Activated CD8-positive, alpha-beta memory T cell treated with anti-CD3 and anti-CD28 coated beads for 36 hours (primary cell): Measurements from ENCODE around the gene HOXD4. TPM values are rescaled to one million over a fixed set of nuclear protein-coding genes. Genes with fewer than 3 reads are reported as not detected.

ENCODE experiments used
- CTCF ChIA-PET: fragments of 350-600 bp; sonication (Branson Sonifier 250); formaldehyde crosslinking; loops from one replicate; lab custom pipeline; 2021; ENCODE audit warnings: antibody characterized with exemption; lab: Charles Lee
- POLR2A ChIA-PET: fragments of 350-600 bp; sonication (Branson Sonifier 250); formaldehyde crosslinking; loops from one replicate; lab custom pipeline; 2021; ENCODE audit warnings: antibody characterized with exemption; lab: Charles Lee
- total RNA-seq, 2 experiments: library from RNA; stranded (reverse); gene quantifications; one replicate each; pipeline ENCODE4 v1.2.3, GENCODE V29; 2021

HOXD4 gene
- total RNA-seq = not detected

DNA sequence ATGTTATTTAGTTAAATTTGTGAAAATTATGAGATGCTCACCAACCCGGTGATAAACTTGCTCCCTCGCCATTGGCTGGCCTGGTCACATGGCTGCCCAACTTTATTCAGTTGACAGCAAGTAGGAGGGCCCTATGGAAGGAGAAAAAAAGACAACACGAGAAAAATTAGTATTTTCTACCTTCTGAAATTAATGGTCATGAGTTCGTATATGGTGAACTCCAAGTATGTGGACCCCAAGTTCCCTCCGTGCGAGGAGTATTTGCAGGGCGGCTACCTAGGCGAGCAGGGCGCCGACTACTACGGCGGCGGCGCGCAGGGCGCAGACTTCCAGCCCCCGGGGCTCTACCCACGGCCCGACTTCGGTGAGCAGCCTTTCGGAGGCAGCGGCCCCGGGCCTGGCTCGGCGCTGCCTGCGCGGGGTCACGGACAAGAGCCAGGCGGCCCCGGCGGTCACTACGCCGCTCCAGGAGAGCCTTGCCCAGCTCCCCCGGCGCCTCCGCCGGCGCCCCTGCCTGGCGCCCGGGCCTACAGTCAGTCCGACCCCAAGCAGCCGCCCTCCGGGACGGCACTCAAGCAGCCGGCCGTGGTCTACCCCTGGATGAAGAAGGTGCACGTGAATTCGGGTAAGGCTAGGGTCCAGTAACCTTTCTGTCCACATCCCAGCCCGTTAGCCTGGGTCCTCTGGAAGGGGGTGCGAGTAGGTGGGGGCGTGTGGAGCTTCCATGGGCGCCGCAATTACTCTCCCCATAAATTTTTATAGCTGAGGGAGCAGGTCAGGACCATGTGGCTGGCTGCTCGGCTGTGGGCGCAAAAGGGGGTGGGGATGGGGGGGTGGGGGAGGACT lies at the start of gene HOXD4:
TSS of gene HOXD4 (plus strand) at position 109 of the 846 bp plus-strand sequence. CDS start at position 193, 84 bp downstream.
- POLR2A ChIA-PET = no interaction called here
- CTCF ChIA-PET = interaction anchor here (0.5 kb wide), 1 partner anchor 57 kb away, joined by 3 read pairs; no protein-coding TSS in a partner anchor

DNA sequence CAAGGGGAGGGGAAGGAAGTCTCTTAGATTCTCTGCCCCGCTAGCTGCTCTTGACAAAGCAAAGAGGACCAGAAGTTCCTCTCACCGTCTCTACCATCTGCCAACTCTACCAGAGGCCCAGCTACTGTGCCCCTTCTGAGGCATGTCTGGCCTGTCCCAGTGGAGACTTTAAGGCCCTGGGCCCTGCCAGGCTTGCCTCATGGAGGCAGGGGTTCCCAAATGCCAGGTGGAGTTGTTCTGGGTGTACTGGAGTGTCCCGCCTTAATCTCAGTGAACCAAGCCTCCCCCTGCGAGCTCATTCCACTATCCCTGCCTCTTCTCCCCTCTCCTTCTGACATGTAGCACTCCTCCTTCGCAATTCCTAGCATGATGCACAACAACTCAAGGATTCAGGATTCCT lies 49.5 kb upstream of the HOXD4 start:
- ChIA-PET CTCF (no interaction called here), POLR2A (no interaction called here)

DNA sequence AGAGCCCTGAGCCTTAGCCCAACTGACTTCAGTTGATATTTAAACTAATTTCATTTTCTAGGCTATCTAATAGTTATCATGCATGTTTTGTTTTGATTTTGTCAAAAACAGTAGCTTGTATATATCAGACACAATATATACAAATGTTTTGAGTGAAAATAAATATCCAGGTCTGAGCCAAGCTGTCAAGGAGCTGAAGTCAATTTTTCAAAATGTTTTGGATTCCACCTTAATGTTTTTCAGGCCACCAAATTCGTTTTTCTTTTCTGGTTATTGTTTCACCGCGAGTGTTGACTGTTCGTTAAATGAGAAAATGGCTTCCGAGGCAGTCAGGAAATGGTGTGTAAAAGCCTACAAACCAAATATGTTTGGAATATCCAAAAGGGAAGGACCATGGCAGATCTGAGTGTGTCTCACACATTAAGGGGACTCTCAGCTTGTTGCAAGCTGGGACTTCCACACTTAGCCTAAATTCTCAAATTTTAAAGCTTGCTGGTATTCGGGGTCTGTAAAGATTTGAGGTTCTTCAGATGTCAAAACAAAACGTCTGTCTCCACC lies 49.0 kb upstream of the HOXD4 start:
- CTCF ChIA-PET = no interaction called here
- POLR2A ChIA-PET = no interaction called here

DNA sequence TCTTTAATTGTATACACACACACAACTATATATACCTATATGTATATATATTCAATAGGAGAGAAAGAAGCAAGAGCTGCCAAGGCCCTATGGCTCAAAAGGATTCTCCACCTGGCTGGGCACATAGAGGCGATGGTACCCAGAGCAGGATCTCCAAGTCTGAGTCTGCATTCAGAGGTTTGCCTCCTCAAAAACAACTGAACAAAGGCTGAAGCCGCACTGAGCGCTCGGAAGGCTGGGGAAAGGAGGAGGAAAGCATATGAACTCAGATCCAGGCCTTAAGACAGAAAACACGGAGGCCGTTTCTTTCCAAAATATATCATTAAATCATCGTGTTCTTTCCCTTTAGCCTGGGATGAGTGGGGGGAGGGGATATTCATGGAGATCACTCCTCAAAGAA lies 48.2 kb upstream of the HOXD4 start:
- ChIA-PET CTCF (no interaction called here), POLR2A (no interaction called here)

DNA sequence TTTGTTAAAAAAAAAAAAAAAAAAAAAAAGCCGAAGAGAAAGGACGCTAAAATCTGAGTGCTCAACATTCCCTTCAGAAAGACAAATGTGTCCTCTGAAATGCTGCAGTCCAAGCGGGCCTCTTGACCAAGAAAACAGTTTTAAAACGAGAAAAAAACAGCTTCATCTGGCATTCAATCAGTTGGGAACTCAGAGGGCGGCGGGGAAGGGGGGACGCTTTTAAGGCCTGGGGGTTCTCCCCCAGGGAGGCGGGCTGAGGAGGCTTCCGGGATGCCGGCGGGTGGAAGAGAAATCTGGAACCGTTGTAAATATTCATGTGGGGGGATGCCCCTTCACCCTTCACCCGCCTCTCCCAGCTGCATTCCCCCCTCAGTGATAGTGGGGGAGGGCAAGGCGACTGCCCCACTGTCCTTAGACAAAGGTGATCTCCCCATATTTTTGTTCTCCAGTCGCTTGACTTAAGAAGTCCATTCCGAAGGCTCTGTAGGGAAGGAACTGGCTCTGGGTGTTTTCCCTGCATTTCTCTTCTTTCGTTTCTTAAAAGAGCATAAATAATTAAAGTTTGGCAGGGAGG lies 47.5 kb upstream of the HOXD4 start:
- ChIA-PET POLR2A (no interaction called here), CTCF (no interaction called here)

DNA sequence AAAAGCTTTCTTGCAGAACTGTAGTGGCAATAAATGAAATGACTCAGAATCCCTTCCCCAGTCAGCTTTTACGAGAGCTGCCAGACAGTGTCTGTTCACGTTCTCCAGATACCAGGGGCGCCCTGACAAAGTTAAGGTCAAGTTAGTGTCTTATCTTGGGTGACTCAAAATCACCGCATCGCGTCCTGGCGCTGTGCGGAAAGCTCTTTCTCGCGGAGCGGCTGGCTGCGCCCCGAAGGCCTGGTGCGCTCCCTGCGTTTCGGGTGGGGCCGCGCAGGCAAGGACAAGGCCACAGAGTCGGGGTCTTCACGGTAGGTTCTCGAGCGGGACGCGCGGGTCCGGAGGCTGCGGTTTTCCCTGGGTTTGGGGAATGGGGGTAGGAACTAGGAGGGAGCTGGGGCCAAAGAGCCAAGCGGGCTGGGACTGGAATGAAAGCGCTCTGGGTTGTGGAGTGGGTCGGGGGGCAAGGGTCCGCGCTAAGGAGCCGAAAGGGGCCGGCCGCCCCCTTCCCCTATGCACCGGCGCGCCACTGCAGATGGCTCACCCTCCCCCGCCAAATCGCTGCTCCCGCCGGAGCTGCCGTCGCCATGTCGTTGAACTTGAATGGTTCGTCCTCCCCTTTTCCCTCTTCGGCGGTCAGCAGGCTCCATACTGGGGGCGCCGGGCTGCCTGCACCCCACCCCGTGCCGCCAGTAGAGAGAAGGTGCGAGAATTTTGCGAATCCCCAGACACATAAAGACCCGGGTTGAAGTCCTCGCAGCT lies 46.9 kb upstream of the HOXD4 start:
- POLR2A ChIA-PET = no interaction called here
- CTCF ChIA-PET = no interaction called here

DNA sequence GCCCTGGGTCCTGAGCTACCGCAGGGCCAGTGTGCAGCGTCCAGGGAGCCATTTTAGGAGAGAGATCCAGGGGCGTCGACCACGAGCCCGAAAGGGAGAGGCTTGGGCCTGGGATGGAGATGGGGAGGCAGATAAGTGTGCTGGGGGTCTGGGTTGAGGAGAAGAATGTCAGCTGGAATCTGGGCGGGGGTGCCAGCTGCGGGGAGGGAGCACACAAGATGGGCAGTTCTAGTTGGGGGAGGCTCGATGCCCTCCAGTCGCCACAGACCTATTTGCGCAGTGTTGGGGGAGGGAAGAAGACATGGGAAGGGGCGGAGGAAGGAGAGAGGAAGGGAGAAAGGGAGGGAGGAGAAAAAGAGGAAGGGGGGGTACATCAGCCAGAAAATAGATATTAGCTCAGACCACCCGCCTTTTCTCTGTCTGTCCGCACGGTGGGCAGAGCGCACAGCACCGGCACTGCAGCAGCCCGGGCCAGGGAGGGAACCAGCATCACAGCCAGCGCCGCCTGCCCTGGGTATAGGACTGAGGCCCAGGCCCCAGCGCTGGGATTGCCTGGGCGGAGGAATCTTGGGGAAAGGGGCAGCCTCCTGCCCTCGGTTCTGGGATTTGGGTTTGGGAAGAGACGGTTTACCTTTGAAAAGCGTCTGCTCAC lies 46.1 kb upstream of the HOXD4 start:
- CTCF ChIA-PET = no interaction called here
- POLR2A ChIA-PET = no interaction called here

DNA sequence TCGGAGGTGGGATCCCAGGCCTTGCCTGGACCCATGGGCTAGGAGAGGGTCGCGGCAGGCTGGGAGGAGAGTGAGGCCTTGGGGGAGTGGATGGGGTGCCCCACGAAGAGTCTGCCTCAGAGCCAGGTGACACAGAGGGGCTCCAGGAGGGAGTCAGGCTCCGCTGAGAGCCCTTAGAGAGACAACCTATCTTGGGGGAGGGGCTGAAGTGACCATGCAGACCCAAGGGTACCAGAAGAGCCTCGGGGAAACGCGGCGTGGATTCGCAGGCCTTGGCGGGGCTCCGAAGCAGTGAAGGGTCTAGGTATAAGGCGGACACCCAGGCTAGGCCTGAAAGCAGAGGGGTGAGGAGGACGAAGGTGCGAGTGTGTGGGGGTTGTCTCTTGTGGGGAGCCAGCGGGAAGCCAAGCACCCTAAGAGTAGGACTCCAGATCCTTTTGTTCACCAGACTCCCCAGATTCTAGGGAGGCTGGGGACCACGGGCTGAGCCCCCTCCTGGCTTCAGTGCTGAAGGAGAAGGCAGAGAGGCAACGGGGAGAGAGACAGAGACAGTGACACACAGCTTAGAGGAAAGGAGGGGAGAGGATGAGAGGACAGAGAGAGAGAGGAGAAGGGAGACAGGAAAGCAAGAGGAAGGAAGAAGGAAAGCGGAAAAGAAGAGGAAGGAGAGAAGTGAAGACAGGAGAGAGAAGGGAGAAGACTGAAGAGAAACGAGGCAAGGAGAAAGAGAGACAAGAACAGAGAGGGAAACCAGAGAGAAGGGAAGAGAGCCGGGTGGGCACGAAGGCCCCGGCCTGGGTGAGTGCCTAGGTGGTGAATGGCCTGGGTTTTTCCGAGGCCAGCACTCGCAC lies 45.4 kb upstream of the HOXD4 start:
- ChIA-PET POLR2A (no interaction called here), CTCF (interaction anchor here (1.4 kb wide), 1 partner anchor 8 kb away, joined by 5 read pairs; no protein-coding TSS in a partner anchor)

DNA sequence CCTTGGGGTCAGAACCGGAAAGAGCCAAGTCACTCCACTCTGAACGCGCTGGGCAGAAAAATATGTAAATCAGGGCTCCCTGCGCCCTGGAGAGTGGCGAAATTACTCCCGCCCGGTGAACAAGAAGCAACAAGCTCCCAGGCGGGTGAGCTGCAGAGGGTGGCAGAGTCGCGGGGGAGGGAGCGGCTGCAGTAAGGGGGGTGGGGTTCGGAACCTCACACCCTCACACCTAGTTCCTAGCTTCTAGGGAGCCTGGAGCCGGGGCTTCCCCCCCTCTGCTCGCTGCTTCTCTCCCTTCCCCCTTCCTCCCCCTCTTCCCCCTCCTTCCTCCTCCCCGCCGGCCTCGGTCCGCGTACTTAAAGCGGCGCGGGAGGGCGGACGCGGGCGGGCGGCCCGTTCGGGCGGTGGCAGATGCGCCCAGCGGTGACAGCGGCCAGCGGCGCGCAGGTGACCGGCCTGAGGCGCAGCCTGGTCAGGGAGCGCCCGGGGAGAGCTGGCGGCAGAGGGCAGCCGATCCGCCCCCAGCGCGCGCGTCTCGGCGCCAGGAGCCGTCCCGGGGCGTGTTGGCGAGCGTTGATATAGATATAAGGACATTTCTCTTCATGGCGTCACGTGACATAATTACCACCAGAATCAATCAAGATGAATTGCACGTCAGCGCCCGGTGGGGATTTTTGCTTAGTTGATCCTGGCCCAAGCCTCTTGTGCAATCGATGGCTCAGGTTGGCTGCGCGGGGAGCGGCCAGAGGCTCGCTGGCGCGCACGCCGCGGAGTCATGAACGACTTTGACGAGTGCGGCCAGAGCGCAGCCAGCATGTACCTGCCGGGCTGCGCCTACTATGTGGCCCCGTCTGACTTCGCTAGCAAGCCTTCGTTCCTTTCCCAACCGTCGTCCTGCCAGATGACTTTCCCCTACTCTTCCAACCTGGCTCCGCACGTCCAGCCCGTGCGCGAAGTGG lies 44.5 kb upstream of the HOXD4 start, which contains the start of gene HOXD11:
TSS of gene HOXD11 (plus strand) at position 700 of the 959 bp plus-strand sequence. CDS start at position 776, 76 bp downstream.
- ChIA-PET POLR2A (no interaction called here), CTCF (interaction anchor here (1.4 kb wide), 1 partner anchor 9 kb away, joined by 5 read pairs; no protein-coding TSS in a partner anchor)

DNA sequence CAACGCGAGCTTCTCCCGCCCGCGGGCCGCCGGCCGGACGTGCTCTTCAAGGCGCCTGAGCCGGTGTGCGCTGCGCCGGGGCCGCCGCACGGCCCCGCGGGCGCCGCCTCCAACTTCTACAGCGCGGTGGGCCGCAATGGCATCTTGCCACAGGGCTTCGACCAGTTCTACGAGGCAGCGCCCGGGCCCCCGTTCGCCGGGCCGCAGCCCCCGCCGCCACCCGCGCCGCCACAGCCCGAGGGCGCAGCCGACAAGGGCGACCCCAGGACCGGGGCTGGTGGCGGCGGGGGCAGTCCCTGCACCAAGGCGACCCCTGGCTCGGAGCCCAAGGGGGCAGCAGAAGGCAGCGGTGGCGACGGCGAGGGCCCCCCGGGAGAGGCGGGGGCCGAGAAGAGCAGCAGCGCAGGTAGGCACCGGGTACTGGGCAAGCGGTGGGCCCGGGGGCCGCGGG lies 43.6 kb upstream of the HOXD4 start:
- ChIA-PET POLR2A (no interaction called here), CTCF (no interaction called here)

DNA sequence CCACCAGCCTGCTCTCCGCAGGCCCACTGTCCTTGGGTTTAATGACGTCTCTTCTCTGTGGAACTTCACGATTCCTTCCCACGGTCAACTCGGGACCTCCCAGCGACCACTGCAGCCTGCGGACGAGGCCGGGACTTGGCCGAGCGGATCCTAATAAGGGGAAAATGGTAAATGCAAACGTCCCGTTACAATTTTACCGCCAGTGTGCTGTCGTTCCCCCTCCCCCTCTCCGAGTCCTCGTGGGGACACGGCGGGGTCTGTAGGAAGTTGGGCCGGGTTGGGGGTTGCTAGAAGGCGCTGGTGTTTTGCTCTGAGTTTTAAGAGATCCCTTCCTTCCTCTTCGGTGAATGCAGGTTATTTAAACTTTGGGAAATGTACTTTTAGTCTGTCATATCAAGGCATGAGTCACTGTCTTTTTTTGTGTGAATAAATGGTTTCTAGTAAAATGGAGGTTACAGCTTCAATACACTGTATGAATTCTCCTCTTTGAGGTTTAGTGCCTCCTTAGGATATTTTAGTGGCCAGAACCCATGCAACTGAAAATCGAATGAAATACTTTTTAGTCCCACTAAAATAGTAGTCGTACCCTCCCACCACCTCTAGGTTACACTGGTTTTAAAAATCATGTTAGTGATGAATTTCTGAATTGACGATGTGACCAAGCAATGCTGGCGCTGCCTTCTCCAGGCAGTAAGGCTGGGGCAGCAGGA lies 42.0 kb upstream of the HOXD4 start:
- ChIA-PET POLR2A (no interaction called here), CTCF (interaction anchor here (1.4 kb wide), 1 partner anchor 12 kb away, joined by 5 read pairs; no protein-coding TSS in a partner anchor)

DNA sequence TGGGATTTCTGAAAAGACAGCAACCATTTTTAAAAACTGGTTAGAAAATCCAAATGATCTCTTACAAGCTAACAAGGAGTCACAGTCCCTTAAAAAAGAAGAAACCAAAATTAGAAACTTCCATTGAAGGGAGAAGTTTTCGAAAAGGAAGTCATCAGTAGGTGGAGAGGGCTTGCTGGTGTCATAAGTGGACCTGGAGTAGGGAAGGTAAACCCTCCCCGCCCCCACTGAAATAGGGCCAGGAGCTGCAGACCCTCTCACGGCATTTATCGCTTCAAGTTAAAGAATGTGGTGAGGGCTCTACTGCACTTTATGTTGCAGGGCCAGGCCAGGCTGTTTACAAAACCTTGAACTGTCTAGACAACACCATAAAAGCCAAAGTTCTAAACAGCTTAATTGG lies 41.4 kb upstream of the HOXD4 start:
- POLR2A ChIA-PET = no interaction called here
- CTCF ChIA-PET = interaction anchor here (1.4 kb wide), 1 partner anchor 12 kb away, joined by 5 read pairs; no protein-coding TSS in a partner anchor

DNA sequence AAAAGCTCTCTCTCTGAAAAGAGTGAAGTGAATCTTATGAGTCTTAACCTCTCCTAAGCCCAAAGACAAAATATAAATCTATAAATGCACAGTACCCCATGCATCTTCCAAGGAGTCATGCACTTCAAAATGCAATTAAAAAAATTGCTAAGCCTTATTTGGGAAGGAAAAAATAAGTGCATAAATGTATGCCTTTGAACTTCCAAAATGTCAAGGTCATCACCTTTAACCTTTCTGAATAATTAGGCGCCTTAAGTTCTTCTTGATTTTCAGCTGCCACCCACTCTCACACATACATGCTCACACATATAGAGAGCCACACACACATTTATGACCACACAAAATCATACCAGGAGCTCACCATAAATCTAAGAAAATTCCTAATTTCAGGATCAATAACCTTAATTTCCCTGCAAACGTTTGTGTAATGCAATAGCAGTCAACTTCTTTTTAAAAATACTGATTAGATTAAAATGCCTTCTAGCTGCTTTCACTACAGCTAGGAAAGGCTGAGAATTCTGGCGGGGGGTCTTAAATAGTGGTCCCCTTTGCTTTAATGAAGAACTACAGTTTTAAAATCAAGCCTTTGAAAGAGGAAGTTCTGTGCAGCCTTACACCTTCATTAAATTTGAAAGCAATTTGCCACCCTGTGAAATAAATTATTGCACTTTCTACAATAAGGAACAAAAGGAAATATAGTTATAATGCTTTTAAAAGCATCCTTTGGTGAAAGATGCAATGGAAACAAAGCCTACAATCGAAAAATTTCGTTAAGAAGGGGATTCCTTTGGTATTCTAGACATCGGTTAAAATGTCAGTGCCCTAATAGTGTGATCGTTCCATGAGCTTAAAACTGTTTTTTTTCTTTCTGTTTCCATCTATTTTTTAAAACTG lies 40.7 kb upstream of the HOXD4 start:
- POLR2A ChIA-PET = interaction anchor here (0.6 kb wide), 1 partner anchor 1046 kb away, joined by 5 read pairs; no protein-coding TSS in a partner anchor
- CTCF ChIA-PET = interaction anchor here (1.4 kb wide), 1 partner anchor 13 kb away, joined by 5 read pairs; no protein-coding TSS in a partner anchor

DNA sequence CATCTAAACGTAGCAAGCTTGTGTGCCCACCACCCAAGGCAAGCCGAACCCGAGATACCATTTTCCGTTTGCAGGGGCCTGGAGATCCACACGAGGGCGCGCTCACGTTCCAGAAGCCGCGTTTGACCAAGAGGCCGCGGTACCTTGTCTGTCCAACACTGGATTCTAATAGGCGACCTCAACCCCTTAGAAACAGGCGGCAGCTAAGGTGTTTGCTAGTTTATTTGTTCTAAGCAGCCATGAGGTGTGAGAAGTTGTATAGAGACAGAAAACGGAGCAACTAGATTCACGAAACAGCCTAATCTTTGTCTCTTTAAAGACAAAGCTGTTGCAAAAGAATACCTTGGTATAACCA lies 40.1 kb upstream of the HOXD4 start:
- ChIA-PET CTCF (no interaction called here), POLR2A (interaction anchor here (0.6 kb wide), 1 partner anchor 1046 kb away, joined by 5 read pairs; no protein-coding TSS in a partner anchor)

DNA sequence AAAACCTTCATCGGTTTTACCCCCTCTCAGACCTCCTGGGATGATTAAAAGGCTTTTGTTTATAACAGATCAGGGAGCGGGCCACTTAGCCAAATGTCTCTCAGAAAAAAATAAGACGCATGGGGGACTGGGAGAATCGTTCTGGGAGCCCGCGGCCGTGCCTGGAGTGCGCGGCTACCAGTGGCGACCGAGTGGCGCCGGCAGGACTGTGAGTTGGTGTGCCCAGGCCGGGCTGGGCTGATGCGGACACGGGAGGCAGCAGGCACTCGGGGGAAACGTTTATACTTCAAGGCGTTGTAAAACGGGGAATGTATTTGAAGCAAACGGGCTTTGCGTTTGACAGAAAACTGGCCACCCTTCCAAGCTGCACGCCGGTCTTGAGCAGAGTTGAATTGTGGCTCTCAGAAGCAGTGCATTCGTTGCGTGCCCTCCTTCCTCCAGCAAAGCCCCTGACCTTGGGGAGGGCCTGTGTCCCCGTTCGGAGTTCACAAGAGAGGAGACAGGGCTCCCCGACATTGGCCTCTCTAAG lies 39.4 kb upstream of the HOXD4 start:
- CTCF ChIA-PET = interaction anchor here (1.3 kb wide), 1 partner anchor 28 kb away, joined by 4 read pairs; no protein-coding TSS in a partner anchor
- POLR2A ChIA-PET = no interaction called here
